Testis (tissue), 2 donors: ENCODE results near the gene GRAMD1B.

Source experiments
- POLR2A ChIP-seq: fragments of 450-650 bp; IDR thresholded peaks from one replicate; pipeline ENCODE4 v1.6.1; 2017; ENCODE audit warnings: antibody characterized with exemption, mild to moderate bottlenecking, moderate library complexity
- TF ChIP-seq, protein P1 (sequence below), 3 experiments: fragments of 450-650 bp in 2 of 3; fragments of 200-600 bp in 1 of 3; sonication (generic) in 1 of 3; IDR thresholded peaks; one replicate each; pipeline ENCODE4 v1.5.1; 2016 to 2019; ENCODE audit warnings: antibody characterized with exemption in 3 of 3, mild to moderate bottlenecking in 2 of 3, moderate library complexity in 1 of 3

DNA sequence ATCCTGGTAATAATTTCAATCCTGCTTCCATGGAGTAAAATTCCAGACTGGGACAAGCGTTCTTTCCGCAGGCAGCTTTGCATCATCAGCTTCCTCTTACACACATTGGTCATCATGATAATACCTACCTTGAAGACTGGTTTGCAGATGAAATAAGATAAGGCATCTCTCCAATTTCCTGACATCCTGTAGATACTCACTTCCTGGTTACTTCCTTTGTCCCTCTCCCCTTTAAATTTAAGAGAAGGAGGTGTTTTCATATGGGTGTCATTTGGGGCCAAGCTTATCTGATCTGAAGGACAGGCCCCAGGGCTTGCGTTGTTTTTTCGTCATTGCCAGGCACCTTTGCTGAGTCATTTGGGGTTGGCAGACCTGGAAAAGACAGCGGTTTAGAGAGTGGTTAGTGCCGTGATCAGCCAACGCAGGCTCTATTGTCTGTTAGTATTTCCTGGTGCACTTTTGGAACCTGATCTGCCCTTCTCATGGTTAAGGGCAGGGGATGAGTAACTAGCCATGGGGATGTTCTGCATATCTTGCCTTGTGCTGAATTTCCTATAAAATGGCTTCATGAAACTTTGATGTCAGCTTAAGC lies 24.1 kb downstream of the GRAMD1B start:
- TF ChIP-seq, protein P1, sequence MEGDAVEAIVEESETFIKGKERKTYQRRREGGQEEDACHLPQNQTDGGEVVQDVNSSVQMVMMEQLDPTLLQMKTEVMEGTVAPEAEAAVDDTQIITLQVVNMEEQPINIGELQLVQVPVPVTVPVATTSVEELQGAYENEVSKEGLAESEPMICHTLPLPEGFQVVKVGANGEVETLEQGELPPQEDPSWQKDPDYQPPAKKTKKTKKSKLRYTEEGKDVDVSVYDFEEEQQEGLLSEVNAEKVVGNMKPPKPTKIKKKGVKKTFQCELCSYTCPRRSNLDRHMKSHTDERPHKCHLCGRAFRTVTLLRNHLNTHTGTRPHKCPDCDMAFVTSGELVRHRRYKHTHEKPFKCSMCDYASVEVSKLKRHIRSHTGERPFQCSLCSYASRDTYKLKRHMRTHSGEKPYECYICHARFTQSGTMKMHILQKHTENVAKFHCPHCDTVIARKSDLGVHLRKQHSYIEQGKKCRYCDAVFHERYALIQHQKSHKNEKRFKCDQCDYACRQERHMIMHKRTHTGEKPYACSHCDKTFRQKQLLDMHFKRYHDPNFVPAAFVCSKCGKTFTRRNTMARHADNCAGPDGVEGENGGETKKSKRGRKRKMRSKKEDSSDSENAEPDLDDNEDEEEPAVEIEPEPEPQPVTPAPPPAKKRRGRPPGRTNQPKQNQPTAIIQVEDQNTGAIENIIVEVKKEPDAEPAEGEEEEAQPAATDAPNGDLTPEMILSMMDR (IDR thresholded peaks at IDR 0.05): no peak
- TF ChIP-seq POLR2A: no peak
